ENCODE data around the gene CERS5.

CERS5 gene

GRCh38 chr12:50167049-50167828 lies at the start of gene CERS5:
CERS5 (minus strand) TSS chr12:50167369; CDS start chr12:50167297, 72 bp downstream.
- Mint-ChIP-seq H3K27ac (peak within 1 kb of the TSS; percentile 94), H3K4me3 (peak within 1 kb of the TSS; percentile 92), H3K27me3 (no peaks in the 10 kb centered on the region), H3K9me3 (no peaks in the 10 kb centered on the region), H3K36me3 (ENCODE audit: low read depth) (peaks cover 9% of the 10 kb centered on the region), H3K4me1 (ENCODE audit: low read depth) (peaks cover 35% of the 10 kb centered on the region)

- Mint-ChIP-seq H3K4me3 (no peak overlapping the region), H3K27ac (no peak overlapping the region), H3K36me3 (ENCODE audit: low read depth) (peaks cover 37% of the 10 kb centered on the region), H3K27me3 (no peaks in the 10 kb centered on the region), H3K9me3 (no peaks in the 10 kb centered on the region), H3K4me1 (ENCODE audit: low read depth) (peaks cover 69% of the 10 kb centered on the region)
Measured at GRCh38 chr12:50215033-50215432, 47.9 kb upstream of the CERS5 start.

GRCh38 chr12:50214018-50214417 lies 46.8 kb upstream of the CERS5 start:
- no peaks in the 10 kb centered on the region for H3K9me3 Mint-ChIP-seq
- peaks cover 63% of the 10 kb centered on the region for H3K4me1 Mint-ChIP-seq (ENCODE audit: low read depth)
- H3K27ac Mint-ChIP-seq: peak overlapping the region; percentile 26
- no peaks in the 10 kb centered on the region for H3K27me3 Mint-ChIP-seq
- H3K36me3 Mint-ChIP-seq (ENCODE audit: low read depth): peaks cover 32% of the 10 kb centered on the region
- H3K4me3 Mint-ChIP-seq: no peak overlapping the region

- Mint-ChIP-seq H3K4me1 (ENCODE audit: low read depth) (peaks cover 59% of the 10 kb centered on the region), H3K27ac (peak overlapping the region; percentile 61), H3K27me3 (no peaks in the 10 kb centered on the region), H3K36me3 (ENCODE audit: low read depth) (peaks cover 26% of the 10 kb centered on the region), H3K4me3 (no peak overlapping the region), H3K9me3 (no peaks in the 10 kb centered on the region)
Measured at GRCh38 chr12:50213439-50213838, 46.3 kb upstream of the CERS5 start.

GRCh38 chr12:50212071-50212467 lies 44.9 kb upstream of the CERS5 start:
- H3K27ac Mint-ChIP-seq: peak overlapping the region; percentile 95

GRCh38 chr12:50211392-50212070 lies 44.4 kb upstream of the CERS5 start:
- peak overlapping the region; percentile 51 for H3K4me3 Mint-ChIP-seq
- H3K27ac Mint-ChIP-seq: peak overlapping the region; percentile 95
- peaks cover 25% of the 10 kb centered on the region for H3K36me3 Mint-ChIP-seq (ENCODE audit: low read depth)
- no peaks in the 10 kb centered on the region for H3K9me3 Mint-ChIP-seq
- H3K27me3 Mint-ChIP-seq: no peaks in the 10 kb centered on the region
- H3K4me1 Mint-ChIP-seq (ENCODE audit: low read depth): peaks cover 47% of the 10 kb centered on the region

More at GRCh38 chr12:50212071-50212467, 44.9 kb upstream of the CERS5 start:
- Mint-ChIP-seq H3K9me3 (no peaks in the 10 kb centered on the region), H3K4me1 (ENCODE audit: low read depth) (peaks cover 48% of the 10 kb centered on the region), H3K27me3 (no peaks in the 10 kb centered on the region), H3K36me3 (ENCODE audit: low read depth) (peaks cover 23% of the 10 kb centered on the region), H3K4me3 (peak overlapping the region; percentile 51)

- Mint-ChIP-seq H3K4me1 (ENCODE audit: low read depth) (peaks cover 17% of the 10 kb centered on the region), H3K9me3 (no peaks in the 10 kb centered on the region), H3K27me3 (no peaks in the 10 kb centered on the region), H3K27ac (no peak overlapping the region), H3K36me3 (ENCODE audit: low read depth) (peaks cover 43% of the 10 kb centered on the region), H3K4me3 (no peak overlapping the region)
Measured at GRCh38 chr12:50207424-50207823, 40.3 kb upstream of the CERS5 start.

GRCh38 chr12:50205648-50206047 lies 38.5 kb upstream of the CERS5 start:
- Mint-ChIP-seq H3K27ac (no peak overlapping the region), H3K9me3 (no peaks in the 10 kb centered on the region), H3K4me1 (ENCODE audit: low read depth) (peaks cover 4% of the 10 kb centered on the region), H3K4me3 (no peak overlapping the region), H3K36me3 (ENCODE audit: low read depth) (peaks cover 44% of the 10 kb centered on the region), H3K27me3 (no peaks in the 10 kb centered on the region)

- H3K4me3 Mint-ChIP-seq: no peak overlapping the region
- no peak overlapping the region for H3K27ac Mint-ChIP-seq
- H3K27me3 Mint-ChIP-seq: no peaks in the 10 kb centered on the region
- H3K4me1 Mint-ChIP-seq (ENCODE audit: low read depth): no peaks in the 10 kb centered on the region
- H3K9me3 Mint-ChIP-seq: no peaks in the 10 kb centered on the region
- H3K36me3 Mint-ChIP-seq (ENCODE audit: low read depth): peaks cover 54% of the 10 kb centered on the region
Measured at GRCh38 chr12:50203691-50204090, 36.5 kb upstream of the CERS5 start.

- H3K27me3 Mint-ChIP-seq: no peaks in the 10 kb centered on the region
- H3K9me3 Mint-ChIP-seq: no peaks in the 10 kb centered on the region
- no peak overlapping the region for H3K4me3 Mint-ChIP-seq
- no peak overlapping the region for H3K27ac Mint-ChIP-seq
- H3K36me3 Mint-ChIP-seq (ENCODE audit: low read depth): peaks cover 57% of the 10 kb centered on the region
- no peaks in the 10 kb centered on the region for H3K4me1 Mint-ChIP-seq (ENCODE audit: low read depth)
Measured at GRCh38 chr12:50201987-50202521, 34.9 kb upstream of the CERS5 start.

- H3K27ac Mint-ChIP-seq: no peak overlapping the region
Measured at GRCh38 chr12:50200552-50201273, 33.5 kb upstream of the CERS5 start.

GRCh38 chr12:50198829-50199228 lies 31.7 kb upstream of the CERS5 start:
- Mint-ChIP-seq H3K4me1 (ENCODE audit: low read depth) (no peaks in the 10 kb centered on the region), H3K4me3 (no peak overlapping the region), H3K27me3 (no peaks in the 10 kb centered on the region), H3K9me3 (no peaks in the 10 kb centered on the region), H3K36me3 (ENCODE audit: low read depth) (peaks cover 49% of the 10 kb centered on the region), H3K27ac (no peak overlapping the region)

More at GRCh38 chr12:50200552-50201273, 33.5 kb upstream of the CERS5 start:
- no peaks in the 10 kb centered on the region for H3K27me3 Mint-ChIP-seq
- no peak overlapping the region for H3K4me3 Mint-ChIP-seq
- no peaks in the 10 kb centered on the region for H3K9me3 Mint-ChIP-seq
- H3K36me3 Mint-ChIP-seq (ENCODE audit: low read depth): peaks cover 60% of the 10 kb centered on the region
- H3K4me1 Mint-ChIP-seq (ENCODE audit: low read depth): no peaks in the 10 kb centered on the region

- Mint-ChIP-seq H3K27me3 (no peaks in the 10 kb centered on the region), H3K4me1 (ENCODE audit: low read depth) (no peaks in the 10 kb centered on the region), H3K4me3 (no peak overlapping the region), H3K27ac (no peak overlapping the region), H3K36me3 (ENCODE audit: low read depth) (peaks cover 47% of the 10 kb centered on the region), H3K9me3 (no peaks in the 10 kb centered on the region)
Measured at GRCh38 chr12:50197297-50197727, 30.1 kb upstream of the CERS5 start.

GRCh38 chr12:50196537-50196936 lies 29.4 kb upstream of the CERS5 start:
- no peak overlapping the region for H3K4me3 Mint-ChIP-seq
- H3K27me3 Mint-ChIP-seq: no peaks in the 10 kb centered on the region
- no peak overlapping the region for H3K27ac Mint-ChIP-seq
- H3K36me3 Mint-ChIP-seq (ENCODE audit: low read depth): peaks cover 45% of the 10 kb centered on the region
- no peaks in the 10 kb centered on the region for H3K9me3 Mint-ChIP-seq
- H3K4me1 Mint-ChIP-seq (ENCODE audit: low read depth): no peaks in the 10 kb centered on the region

- no peaks in the 10 kb centered on the region for H3K9me3 Mint-ChIP-seq
- H3K36me3 Mint-ChIP-seq (ENCODE audit: low read depth): peaks cover 42% of the 10 kb centered on the region
- no peaks in the 10 kb centered on the region for H3K27me3 Mint-ChIP-seq
- H3K4me3 Mint-ChIP-seq: no peak overlapping the region
- no peak overlapping the region for H3K27ac Mint-ChIP-seq
- no peaks in the 10 kb centered on the region for H3K4me1 Mint-ChIP-seq (ENCODE audit: low read depth)
Measured at GRCh38 chr12:50195832-50196231, 28.7 kb upstream of the CERS5 start.

Data from stimulated activated naive CD8-positive, alpha-beta T cell treated with anti-CD3 and anti-CD28 coated beads, Interleukin-15, Interleukin-2, amounts not matched to agents 100 ng/mL and 50 ng/mL, for 24 hours (primary cell).